Measurements from ENCODE around the gene TCEAL1. TPM values are rescaled to one million over a fixed set of nuclear protein-coding genes. Genes with fewer than 3 reads are reported as not detected.

TCEAL1 gene
- total RNA-seq, 2 experiments from 2014 or later, result 6.9 to 7.1 TPM

DNA sequence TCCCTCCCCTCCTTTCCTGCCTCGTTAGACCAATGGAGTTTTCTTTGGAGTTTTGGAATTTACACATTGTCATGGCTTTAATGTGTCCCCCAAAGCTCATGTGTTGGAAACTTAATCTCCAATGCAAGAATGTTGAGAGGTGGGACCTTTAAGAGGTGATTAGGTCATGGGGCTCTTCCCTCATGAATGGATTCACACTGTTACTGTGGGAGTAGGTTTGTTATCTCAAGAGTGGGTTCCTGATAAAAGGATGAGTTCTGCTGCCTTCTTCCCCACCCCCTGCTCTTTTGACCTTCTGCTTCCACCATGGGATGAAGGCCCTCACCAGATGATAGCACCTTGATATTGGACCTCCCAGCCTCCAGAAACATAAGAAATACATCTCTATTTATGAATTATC is 41.0 kb downstream of the TCEAL1 start:
- no peak overlapping the region for H3K27ac Mint-ChIP-seq
- intact Hi-C loops (cut with micrococcal nuclease), result no loop called here
- peaks cover 1% of the 10 kb centered on the region for H3K27me3 Mint-ChIP-seq (ENCODE audit: low read depth)
- H3K9me3 Mint-ChIP-seq, result no peaks in the 10 kb centered on the region
- DNase-seq, result no peak
- no peaks in the 10 kb centered on the region for H3K4me1 Mint-ChIP-seq (ENCODE audit: low read depth)
- CTCF ChIA-PET, result no interaction called here
- peaks cover 1% of the 10 kb centered on the region for H3K36me3 Mint-ChIP-seq (ENCODE audit: low read depth)
- no peak overlapping the region for H3K4me3 Mint-ChIP-seq

DNA sequence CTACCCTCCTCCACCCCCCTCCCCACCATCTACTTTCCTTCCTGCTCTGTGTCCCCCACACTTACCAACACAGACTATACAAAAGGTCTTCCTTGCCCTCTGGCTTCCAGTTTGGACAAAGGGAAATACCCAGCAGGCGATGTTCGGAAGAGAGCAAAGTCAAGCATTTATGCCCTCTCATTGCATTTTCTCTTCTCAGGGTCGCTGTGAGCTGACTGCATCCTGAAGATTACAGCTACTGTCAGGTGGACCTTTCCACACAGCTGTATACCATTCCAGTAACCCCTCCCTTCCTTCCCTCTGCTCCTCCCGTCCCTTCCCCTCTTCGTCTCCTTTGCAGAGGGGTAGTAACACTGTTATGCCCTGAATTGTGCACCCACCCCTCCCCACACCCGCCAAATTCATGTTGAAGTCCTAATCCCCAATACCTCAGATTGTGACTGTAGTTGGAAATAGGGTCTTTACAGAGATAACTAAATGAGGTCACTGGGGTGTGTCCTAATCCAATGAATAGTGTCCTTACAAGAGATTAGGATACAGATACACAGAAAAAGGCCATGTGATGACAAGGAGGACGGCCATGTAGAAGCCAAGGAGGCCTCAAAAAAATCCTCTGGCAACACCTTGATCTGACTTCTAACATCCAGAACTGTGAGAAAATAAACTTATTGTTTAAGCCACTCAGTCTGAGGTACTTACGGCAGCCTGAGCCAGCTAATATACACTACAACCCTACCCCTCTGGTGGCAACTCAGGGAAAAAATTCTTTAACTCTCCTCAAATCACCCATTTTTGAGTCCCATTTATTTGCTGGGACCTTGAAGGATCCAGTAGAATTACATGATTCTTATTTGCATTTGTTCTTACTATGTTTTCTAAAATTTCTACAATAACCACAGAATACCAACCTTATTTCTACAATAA is 46.0 kb downstream of the TCEAL1 start:
- CTCF ChIA-PET, result no interaction called here
- no peak for DNase-seq
- Mint-ChIP-seq H3K36me3 (ENCODE audit: low read depth) (peaks cover 24% of the 10 kb centered on the region), H3K4me3 (no peak overlapping the region), H3K27me3 (ENCODE audit: low read depth) (no peaks in the 10 kb centered on the region), H3K27ac (no peak overlapping the region), H3K9me3 (no peaks in the 10 kb centered on the region), H3K4me1 (ENCODE audit: low read depth) (peaks cover 2% of the 10 kb centered on the region)
- intact Hi-C loops (cut with micrococcal nuclease), result no loop called here

DNA sequence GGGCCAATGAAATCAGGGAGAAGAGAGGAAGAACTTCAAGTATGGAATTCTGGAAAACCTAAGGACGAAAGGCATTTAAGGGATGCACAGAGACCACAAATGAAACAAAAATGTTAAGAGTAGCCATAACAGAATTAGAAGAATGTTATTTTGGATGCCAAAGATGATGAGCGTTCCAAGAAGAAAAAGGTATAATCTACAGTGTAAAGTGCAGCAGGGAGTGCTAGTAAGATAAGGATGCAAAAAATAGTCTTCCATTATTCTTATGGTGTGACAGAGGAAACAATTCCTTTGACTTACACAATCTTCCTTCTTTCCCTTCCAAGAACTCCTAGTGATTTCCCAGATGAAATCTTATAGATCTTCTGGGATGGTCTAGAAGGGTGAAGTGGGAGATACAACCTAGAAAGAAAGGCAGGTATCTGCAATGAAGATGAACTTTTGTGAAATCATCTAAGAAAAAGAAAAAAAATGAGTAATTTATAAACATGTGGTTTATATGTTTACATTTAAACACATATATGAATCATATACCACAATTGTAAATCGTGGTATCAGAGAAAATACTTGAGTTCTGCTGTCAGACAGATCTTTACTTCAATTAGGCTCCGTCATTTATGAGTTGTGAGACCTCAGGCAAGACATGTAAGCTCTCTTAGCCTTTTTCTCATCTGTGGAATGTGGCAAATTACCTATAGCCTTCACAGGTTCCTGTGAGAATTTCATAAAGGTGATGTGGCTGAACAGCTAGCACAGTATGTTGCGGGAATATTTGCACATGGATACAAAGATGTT is 49.6 kb downstream of the TCEAL1 start:
- CTCF ChIA-PET, result no interaction called here
- no peaks in the 10 kb centered on the region for H3K27me3 Mint-ChIP-seq (ENCODE audit: low read depth)
- H3K36me3 Mint-ChIP-seq (ENCODE audit: low read depth), result peaks cover 27% of the 10 kb centered on the region
- no peak overlapping the region for H3K27ac Mint-ChIP-seq
- H3K4me3 Mint-ChIP-seq, result no peak overlapping the region
- no peaks in the 10 kb centered on the region for H3K9me3 Mint-ChIP-seq
- intact Hi-C loops (cut with micrococcal nuclease), result no loop called here
- no peak for DNase-seq
- peaks cover 4% of the 10 kb centered on the region for H3K4me1 Mint-ChIP-seq (ENCODE audit: low read depth)

Other genes starting within 250 kb of the TCEAL1 start
- gene RAB40A, start 109.5 kb upstream of the TCEAL1 start, total RNA-seq, result under 1 TPM in 1 of 2 experiments, not detected in 1; 0.07 TPM
- gene TCEAL4, start 43.5 kb upstream of the TCEAL1 start, total RNA-seq, result 10 to 100 TPM; 13.1 to 14.2 TPM
- gene TCEAL3, start 21.0 kb upstream of the TCEAL1 start, total RNA-seq, result 1 to 10 TPM; 4.4 to 6.2 TPM
- gene MORF4L2, start 57.7 kb downstream of the TCEAL1 start, total RNA-seq, result 100 to 1,000 TPM; 181 to 183 TPM
- under 1 TPM in 1 of 2 experiments, not detected in 1; 0.31 TPM for gene TMEM31, start 81.9 kb downstream of the TCEAL1 start, total RNA-seq
- gene PLP1, start 147.9 kb downstream of the TCEAL1 start, total RNA-seq, result not detected
- gene RAB9B, start 203.3 kb downstream of the TCEAL1 start, total RNA-seq, result under 1 TPM; 0.17 to 0.22 TPM

All from activated naive CD4-positive, alpha-beta T cell treated with anti-CD3 and anti-CD28 coated beads for 36 hours (primary cell).